SK-N-MC (cell line): ENCODE data around the gene ANKRD34B.

Source experiments
- EZH2 ChIP-seq: fragments of 200-600 bp; sonication (generic); IDR thresholded peaks from one replicate; pipeline ENCODE4 v1.6.1; 2017; ENCODE audit warnings: antibody characterized with exemption
- POLR2AphosphoS5 ChIP-seq: IDR thresholded peaks from 2 replicates; pipeline ENCODE4 v1.6.1; 2012; ENCODE audit warnings: mild to moderate bottlenecking, low read depth, low read length, borderline replicate concordance

GRCh38 chr5:80507663-80508062 is 62.4 kb downstream of the ANKRD34B start:
- TF ChIP-seq EZH2, result no peak
- TF ChIP-seq POLR2AphosphoS5, result no peak
